GM12892 (cell line): ENCODE measurements around the gene CHRNA7.

Experiments used
- POLR2A ChIP-seq: IDR thresholded peaks from 2 replicates; pipeline ENCODE4 v1.6.1; 2011; ENCODE audit warnings: low read depth, low read length, control low read depth
- TAF1 ChIP-seq: IDR thresholded peaks from 2 replicates; pipeline ENCODE4 v1.6.1; 2011; ENCODE audit warnings: low read depth, mild to moderate bottlenecking, control low read depth, low read length, borderline replicate concordance

- TF ChIP-seq POLR2A (no peak), TAF1 (no peak)
Observed at GRCh38 chr15:32124726-32125125, 94.4 kb downstream of the CHRNA7 start.
